ENCODE data around the gene ANAPC1. TPM values are rescaled to one million over a fixed set of nuclear protein-coding genes. Genes with fewer than 3 reads are reported as not detected.
A peak's percentile ranks its signal among the peaks of the same experiment; 100 is the strongest.
"Not testable (repeated sequence)": the region's sequence is repeated elsewhere in the genome, so short reads cannot be mapped to it uniquely, and the experiment has no call there.

The ANAPC1 gene
- total and polyA plus RNA-seq, 8 donors, result 22.3 to 41.0 (median 35.5) TPM

DNA sequence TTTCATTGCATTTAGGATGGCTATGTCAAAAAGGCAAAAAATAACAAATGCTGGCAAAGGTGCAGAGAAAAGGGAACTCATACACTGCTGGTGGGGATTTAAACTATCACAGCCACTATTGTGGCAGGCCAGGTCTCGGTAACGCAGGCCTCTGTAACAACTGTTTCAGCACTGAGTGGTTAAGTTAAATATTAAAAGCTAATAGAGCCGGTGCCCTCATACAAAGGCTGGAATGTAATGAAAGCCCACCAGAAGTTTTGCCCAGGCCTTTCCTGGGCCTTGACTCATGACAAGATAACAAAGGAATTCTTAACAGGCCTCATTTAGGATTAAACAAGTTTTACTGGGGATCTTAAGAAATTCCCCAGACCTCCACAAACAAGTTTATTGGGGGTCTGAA is 25.1 kb upstream of the ANAPC1 start:
- intact Hi-C loops (cut with DNase I), result no loop called here
- no peaks in the 10 kb centered on the region for H3K36me3 ChIP-seq
- no peak overlapping the region for H3K27ac ChIP-seq
- TF ChIP-seq, protein P1, sequence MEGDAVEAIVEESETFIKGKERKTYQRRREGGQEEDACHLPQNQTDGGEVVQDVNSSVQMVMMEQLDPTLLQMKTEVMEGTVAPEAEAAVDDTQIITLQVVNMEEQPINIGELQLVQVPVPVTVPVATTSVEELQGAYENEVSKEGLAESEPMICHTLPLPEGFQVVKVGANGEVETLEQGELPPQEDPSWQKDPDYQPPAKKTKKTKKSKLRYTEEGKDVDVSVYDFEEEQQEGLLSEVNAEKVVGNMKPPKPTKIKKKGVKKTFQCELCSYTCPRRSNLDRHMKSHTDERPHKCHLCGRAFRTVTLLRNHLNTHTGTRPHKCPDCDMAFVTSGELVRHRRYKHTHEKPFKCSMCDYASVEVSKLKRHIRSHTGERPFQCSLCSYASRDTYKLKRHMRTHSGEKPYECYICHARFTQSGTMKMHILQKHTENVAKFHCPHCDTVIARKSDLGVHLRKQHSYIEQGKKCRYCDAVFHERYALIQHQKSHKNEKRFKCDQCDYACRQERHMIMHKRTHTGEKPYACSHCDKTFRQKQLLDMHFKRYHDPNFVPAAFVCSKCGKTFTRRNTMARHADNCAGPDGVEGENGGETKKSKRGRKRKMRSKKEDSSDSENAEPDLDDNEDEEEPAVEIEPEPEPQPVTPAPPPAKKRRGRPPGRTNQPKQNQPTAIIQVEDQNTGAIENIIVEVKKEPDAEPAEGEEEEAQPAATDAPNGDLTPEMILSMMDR (IDR thresholded peaks at IDR 0.05), result no peak
- no peaks in the 10 kb centered on the region for H3K27me3 ChIP-seq
- DNase-seq (no peak), ATAC-seq (no peak)
- H3K4me1 ChIP-seq, result peaks cover 20 to 72% of the 10 kb centered on the region in 2 donors
- H3K9me3 ChIP-seq, result no peaks in the 10 kb centered on the region
- H3K4me3 ChIP-seq, result no peak overlapping the region

DNA sequence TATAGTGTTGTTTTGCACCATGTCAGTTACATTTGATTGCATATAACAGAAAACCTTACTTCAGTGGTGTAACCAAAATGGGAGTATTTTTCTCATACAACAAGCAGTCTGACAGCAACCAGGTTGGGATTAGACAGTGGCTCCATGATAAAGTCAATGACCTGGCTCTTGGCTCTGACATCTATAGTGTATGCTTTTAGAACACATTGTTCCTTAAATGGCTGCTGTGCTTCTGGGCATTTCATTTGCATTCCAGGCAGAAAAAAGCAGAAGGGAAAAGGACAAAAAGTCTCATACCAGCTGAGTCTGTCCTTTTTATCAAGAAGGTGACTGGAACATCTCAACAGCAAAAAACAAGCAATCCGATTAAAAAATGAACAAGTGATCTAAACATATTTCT is 24.6 kb upstream of the ANAPC1 start:
- Histone ChIP-seq H3K36me3 (no peaks in the 10 kb centered on the region), H3K27ac (no peak overlapping the region), H3K4me3 (no peak overlapping the region), H3K9me3 (no peaks in the 10 kb centered on the region), H3K27me3 (no peaks in the 10 kb centered on the region), H3K4me1 (peaks cover 20 to 77% of the 10 kb centered on the region in 2 donors)
- no peak for ATAC-seq
- intact Hi-C loops (cut with DNase I), result no loop called here
- TF ChIP-seq, protein P1 (IDR thresholded peaks at IDR 0.05), result no peak
- no peak for DNase-seq

DNA sequence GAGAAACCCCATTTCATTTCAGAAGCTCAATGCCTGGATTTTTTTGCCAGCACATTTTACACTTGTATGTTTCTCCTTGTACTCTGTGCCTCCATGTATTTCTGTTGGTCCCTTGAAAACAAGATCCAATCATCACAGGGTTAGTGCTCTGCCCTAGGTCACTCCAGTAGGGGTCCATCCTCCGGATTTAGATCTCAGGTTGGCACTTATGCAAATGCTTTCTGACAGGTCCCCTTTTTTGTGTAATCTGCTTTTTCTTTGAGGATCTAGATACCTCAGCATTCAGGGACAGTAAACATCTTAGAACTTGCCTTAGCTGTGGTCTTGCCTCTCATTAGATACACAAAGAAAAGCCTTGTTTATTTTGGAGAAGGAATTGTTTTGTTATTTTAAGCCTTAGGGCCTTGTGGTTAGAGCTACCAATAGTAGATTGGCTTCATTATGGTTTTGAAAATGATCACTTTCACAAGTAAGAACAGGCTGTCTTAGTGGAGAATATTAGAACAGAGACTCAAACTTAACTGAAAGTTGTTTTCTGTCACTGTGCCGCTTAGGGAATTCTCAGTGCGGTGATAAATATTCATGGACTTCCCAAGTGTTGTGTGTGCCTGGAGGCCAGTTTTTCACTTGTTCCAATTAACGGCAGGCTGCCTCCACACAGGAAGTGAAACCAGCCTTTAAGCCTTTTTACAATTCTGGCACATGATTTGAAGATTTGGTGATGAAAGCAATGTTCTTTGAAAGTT is 22.2 kb upstream of the ANAPC1 start:
- Histone ChIP-seq H3K4me1 (peaks cover 23 to 73% of the 10 kb centered on the region in 2 donors), H3K9me3 (no peaks in the 10 kb centered on the region), H3K27ac (peak overlapping the region; percentile 49 to 62), H3K36me3 (peaks cover 0 to 6% of the 10 kb centered on the region in 2 donors), H3K27me3 (no peaks in the 10 kb centered on the region), H3K4me3 (no peak overlapping the region)
- ATAC-seq (peak; percentile 48), DNase-seq (no peak)
- intact Hi-C loops (cut with DNase I), result no loop called here
- TF ChIP-seq, protein P1 (IDR thresholded peaks at IDR 0.05), result no peak

DNA sequence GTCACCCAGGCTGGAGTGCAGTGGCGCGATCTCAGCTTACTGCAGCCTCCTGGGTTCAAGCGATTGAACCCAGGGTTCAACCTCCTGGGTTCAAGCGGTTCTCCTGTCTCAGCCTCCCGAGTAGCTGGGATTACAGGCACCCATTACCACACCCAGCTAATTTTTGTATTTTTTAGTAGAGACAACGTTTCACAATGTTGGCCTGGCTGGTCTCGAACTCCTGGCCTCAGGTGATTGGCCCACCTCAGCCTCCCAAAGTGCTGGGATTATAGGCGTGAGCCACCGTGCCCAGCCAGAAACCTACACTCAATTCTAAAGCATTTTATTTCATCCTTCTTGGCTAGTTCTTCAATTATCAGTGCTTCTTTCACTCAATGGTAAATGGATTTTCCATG is 21.5 kb upstream of the ANAPC1 start:
- H3K9me3 ChIP-seq; H3K4me3 ChIP-seq; ATAC-seq; H3K36me3 ChIP-seq; H3K27me3 ChIP-seq; DNase-seq; intact Hi-C loops (cut with DNase I): not testable (repeated sequence)
- Histone ChIP-seq H3K27ac (peak overlapping the region in 1 of 2 donors; percentile 62), H3K4me1 (peaks cover 23 to 73% of the 10 kb centered on the region in 2 donors)

DNA sequence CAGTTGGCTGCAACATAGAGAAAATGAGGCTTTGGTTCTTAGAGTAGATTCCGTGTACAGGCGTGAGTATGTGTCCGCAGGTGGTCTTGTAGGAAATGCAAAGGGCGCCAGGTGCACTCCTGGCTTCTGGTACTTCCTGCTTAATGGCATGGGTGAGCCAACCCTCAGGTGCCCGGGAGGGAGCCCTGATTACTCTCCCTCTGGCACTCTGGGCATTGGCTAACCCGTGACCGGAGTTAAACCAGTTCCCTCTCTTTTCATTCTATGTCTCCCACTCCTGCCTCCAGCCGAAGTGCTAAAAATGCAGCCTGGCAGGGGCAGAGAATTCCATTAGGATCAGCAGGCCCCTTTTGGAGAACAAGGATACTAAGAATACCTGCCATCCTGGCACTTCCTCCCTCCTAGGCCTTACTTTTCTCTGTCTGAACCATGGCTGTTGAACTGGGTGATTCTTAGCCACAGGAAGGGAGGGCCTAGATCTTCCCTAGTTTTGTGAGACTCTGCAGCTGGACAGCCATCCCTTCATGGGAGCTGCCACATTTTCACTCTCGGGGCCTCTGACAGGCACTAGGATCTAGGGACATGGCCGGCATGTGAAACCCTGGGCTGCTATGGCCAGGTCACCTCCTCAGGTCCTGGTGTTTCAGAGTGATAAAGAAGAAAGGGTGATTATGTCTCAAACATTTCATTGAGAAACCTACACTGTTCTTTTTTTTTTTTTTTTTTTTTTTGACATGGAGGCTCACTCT is 20.9 kb upstream of the ANAPC1 start:
- DNase-seq (no peak), ATAC-seq (peak; percentile 21)
- Histone ChIP-seq H3K4me3 (no peak overlapping the region), H3K9me3 (no peaks in the 10 kb centered on the region), H3K36me3 (peaks cover 0 to 6% of the 10 kb centered on the region in 2 donors), H3K27me3 (no peaks in the 10 kb centered on the region), H3K4me1 (peaks cover 23 to 78% of the 10 kb centered on the region in 2 donors), H3K27ac (peak overlapping the region in 1 of 2 donors; percentile 7)
- TF ChIP-seq, protein P1 (IDR thresholded peaks at IDR 0.05), result no peak
- intact Hi-C loops (cut with DNase I), result no loop called here

Measured in left lung (tissue), 10 donors.